Epithelial cell of umbilical artery (primary cell): ENCODE results near the gene MEFV. TPM values are rescaled to one million over a fixed set of nuclear protein-coding genes. Genes with fewer than 3 reads are reported as not detected.

Source experiments
- total RNA-seq: library from RNA; depleted of rRNA; stranded (reverse); fragments of >200 nt; gene quantifications from 2 replicates; pipeline ENCODE4 v1.2.3, GENCODE V29; 2014

MEFV gene, protein sequence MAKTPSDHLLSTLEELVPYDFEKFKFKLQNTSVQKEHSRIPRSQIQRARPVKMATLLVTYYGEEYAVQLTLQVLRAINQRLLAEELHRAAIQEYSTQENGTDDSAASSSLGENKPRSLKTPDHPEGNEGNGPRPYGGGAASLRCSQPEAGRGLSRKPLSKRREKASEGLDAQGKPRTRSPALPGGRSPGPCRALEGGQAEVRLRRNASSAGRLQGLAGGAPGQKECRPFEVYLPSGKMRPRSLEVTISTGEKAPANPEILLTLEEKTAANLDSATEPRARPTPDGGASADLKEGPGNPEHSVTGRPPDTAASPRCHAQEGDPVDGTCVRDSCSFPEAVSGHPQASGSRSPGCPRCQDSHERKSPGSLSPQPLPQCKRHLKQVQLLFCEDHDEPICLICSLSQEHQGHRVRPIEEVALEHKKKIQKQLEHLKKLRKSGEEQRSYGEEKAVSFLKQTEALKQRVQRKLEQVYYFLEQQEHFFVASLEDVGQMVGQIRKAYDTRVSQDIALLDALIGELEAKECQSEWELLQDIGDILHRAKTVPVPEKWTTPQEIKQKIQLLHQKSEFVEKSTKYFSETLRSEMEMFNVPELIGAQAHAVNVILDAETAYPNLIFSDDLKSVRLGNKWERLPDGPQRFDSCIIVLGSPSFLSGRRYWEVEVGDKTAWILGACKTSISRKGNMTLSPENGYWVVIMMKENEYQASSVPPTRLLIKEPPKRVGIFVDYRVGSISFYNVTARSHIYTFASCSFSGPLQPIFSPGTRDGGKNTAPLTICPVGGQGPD
- total RNA-seq: not detected in 2 replicates

DNA sequence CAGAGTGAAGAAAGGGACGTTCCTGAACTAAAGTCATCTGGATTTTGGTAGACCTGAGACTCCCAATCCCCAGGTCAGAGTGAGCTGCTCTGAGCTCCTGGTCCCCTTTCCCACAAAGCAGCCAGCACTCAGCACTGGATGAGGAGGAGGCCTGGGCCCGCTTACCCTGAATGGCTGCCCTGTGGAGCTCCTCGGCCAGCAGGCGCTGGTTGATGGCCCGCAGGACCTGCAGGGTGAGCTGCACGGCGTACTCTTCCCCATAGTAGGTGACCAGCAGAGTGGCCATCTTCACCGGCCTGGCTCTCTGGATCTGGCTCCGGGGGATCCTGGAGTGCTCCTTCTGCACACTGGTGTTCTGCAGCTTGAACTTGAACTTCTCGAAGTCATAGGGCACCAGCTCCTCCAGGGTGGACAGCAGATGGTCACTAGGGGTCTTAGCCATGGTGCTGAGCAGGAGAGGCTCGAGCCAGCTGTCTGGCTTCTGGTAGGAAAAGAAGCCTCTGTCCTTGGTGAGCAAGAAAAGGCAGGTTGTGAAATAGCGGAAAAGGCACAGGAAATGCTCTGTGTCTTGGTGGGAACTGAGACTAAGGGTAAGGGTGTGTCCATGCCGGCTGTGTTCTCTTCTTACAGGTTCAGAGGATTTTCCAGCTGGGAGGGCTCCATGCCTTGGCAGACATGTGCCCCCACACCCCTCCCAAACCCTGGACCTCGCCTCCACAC lies at the start of gene MEFV:
TSS of gene MEFV (minus strand) at position 488 of the 720 bp plus-strand sequence. CDS start at position 442, 46 bp downstream.

DNA sequence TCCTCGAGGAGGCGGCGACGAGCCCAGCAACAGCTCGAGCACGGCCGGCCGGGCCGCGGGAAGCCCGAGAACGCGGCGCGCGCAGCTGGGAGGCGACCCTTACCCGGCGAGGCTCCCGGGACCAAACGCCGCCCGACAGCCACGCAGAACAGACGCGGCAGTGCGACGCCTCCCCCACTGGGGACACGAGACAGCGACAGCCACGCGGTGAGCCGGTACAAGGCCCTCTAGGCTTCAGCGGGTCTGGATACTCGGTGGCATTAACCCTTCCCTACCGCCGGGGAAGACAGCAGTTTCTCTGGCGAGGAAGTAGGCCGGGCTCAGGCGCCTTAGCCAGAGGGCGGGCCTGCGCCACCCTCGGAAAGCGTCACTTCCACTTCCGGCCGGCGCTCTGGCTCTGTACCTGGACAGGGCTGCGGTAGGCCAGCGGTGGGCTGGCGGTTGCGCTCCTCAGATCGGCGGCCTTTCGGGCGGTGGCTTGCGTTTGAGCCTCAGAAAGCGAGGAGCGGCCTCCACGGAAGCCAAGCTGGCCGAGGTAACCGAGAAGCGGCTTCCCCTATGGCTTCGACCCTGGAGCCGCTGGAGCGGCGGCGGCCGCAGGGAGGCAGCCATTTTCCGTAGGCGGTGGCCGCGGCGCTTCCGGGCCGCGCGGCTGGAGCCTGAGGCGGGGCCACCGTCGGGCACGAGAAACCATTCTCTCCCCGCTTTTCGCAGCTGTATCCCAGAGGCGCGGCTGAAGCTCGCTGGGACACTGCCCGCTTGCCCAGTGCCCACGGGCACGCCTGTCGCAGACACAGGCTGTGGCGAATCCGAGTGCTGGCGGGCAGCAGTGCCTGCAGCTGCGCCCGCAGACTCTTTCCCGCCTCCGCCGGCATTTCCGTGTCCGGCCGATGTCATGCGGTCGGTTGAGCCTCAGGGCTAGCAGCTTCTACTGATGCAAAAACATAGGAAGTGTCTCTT lies 49.0 kb upstream of the MEFV start, which contains the start of the genes TIGD7 and ZNF75A:
TSS of gene TIGD7 (minus strand) at position 322 of the 960 bp plus-strand sequence. CDS start 4,816 bp downstream, outside the sequence.
TSS of gene ZNF75A (plus strand) at position 389 of the 960 bp plus-strand sequence. CDS start 2,932 bp downstream, outside the sequence.

DNA sequence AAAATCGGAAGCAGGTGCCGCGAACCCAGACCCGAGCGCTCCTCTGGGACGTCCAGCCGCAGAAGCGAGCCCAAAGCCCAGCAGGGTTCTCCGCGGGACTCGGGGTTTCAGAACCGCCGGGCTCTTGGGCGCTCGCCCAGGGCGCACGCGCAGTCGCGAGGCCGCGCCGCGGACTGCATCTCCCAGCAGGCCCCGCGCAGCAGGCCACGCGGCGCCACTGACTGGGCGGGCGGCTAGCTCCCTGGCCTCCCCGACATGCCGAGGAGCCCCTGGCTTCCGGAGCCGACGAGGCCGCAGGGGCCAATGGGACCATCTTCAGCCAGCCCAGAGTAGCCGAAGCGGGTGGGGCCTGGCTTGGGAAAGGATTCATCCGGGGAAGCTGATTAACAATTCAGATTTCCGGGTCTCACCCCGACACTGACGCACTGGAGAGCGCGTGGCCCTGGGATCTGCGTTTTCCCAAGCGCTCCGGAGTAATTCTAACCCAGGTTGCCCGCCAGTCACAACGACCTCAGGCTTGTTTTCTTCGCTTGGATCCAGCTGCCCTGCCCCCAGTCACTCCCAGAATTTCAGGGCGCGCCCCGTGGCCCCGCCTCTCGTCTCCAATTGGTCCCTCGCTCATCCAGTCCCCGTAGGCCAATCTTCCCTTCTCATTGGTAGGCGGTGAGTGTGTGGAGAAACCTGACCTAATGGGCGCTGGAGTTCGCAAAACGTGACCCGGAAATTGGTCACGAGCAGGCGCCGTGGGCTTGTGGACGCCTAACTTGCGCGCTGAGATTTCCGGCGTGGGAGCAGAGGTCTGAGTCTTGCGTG lies 26.5 kb upstream of the MEFV start, which contains the start of gene ZNF263:
TSS of gene ZNF263 (plus strand) at position 762 of the 813 bp plus-strand sequence. CDS start 328 bp downstream, outside the sequence.

DNA sequence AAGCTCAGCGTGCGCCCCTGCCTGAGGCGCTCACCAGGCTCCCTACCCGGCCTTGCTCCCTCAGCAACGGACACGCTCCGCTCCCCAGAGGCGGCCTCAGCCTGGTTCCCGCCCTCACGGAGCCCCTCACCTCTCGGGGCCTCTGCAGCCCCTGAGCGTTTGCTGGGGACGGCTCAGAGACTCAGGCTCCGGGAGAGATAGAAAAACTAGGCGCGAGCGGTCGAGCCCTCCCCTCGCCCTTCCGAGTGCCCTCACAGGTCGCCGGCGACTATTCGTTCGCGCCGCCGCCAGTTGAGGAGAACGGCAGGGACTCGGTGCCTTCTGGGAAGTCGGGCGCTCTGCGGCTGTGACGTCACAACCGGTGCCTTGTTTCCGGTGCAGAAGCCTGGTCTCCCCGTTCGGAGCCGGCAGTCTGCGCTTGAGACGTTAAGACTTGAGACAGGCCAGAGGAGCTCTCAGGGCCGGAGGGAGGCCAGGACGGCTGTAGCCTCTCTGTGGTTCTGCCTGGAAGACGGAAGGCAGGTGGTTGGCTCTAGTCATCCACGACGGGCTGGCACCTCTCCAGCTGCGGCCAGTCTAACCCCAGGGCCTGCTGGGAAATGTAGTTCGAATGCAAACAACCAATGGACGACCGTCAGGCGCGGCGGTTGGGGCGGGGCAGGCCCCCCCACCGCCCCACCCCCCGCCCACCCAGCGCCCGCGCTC lies 21.4 kb downstream of the MEFV start, which contains the start of gene ZNF200:
TSS of gene ZNF200 (minus strand) at position 302 of the 705 bp plus-strand sequence. CDS start 1,403 bp downstream, outside the sequence.

Other genes starting within 250 kb of the MEFV start
- gene CLDN9, start 243.7 kb downstream of the MEFV start, total RNA-seq: not detected in 2 replicates
- gene CLDN6, start 238.4 kb downstream of the MEFV start, total RNA-seq: not detected in 2 replicates
- gene TNFRSF12A, start 236.3 kb downstream of the MEFV start, total RNA-seq: 244 and 303 TPM in 2 replicates
- gene HCFC1R1, start 232.7 kb downstream of the MEFV start, total RNA-seq: 2.9 and 7.0 TPM in 2 replicates
- gene THOC6, start 232.6 kb downstream of the MEFV start, total RNA-seq: 25.3 and 36.8 TPM in 2 replicates
- not detected in 2 replicates for gene BICDL2, start 219.7 kb downstream of the MEFV start, total RNA-seq
- gene MMP25, start 210.1 kb downstream of the MEFV start, total RNA-seq: under 0.01 TPM in 1 of 2 replicates, not detected in the other
- gene IL32, start 191.0 kb downstream of the MEFV start, total RNA-seq: 41.9 and 78.6 TPM in 2 replicates
- not detected in 2 replicates for gene ZSCAN10, start 157.3 kb downstream of the MEFV start, total RNA-seq
- gene ZNF205, start 144.0 kb downstream of the MEFV start, total RNA-seq: 20.1 and 29.9 TPM in 2 replicates
- 3.5 and 4.5 TPM in 2 replicates for gene ZNF213, start 121.6 kb downstream of the MEFV start, total RNA-seq
- gene OR1F1, start 68.4 kb downstream of the MEFV start, total RNA-seq: not detected in 2 replicates
- 10.1 and 11.9 TPM in 2 replicates for gene ZNF200, start 21.5 kb downstream of the MEFV start, total RNA-seq
- gene ZNF263, start 26.9 kb upstream of the MEFV start, total RNA-seq: 45.5 and 54.9 TPM in 2 replicates
- gene TIGD7, start 48.8 kb upstream of the MEFV start, total RNA-seq: 2.3 TPM in 2 replicates
- gene ZNF75A, start 48.9 kb upstream of the MEFV start, total RNA-seq: 15.3 and 20.4 TPM in 2 replicates
- gene OR2C1, start 99.3 kb upstream of the MEFV start, total RNA-seq: 0.15 TPM in 1 of 2 replicates, not detected in the other
- gene ZSCAN32, start 144.4 kb upstream of the MEFV start, total RNA-seq: 9.1 and 10.1 TPM in 2 replicates
- gene ZNF174, start 144.6 kb upstream of the MEFV start, total RNA-seq: 4.3 and 4.9 TPM in 2 replicates
- gene ZNF597, start 186.9 kb upstream of the MEFV start, total RNA-seq: 1.9 and 2.6 TPM in 2 replicates
- 11.0 and 27.5 TPM in 2 replicates for gene NAA60, start 187.0 kb upstream of the MEFV start, total RNA-seq
- not detected in 2 replicates for gene C16orf90, start 238.9 kb upstream of the MEFV start, total RNA-seq
- gene CLUAP1, start 244.4 kb upstream of the MEFV start, total RNA-seq: 14.3 and 22.0 TPM in 2 replicates